Mesodermal cell (in vitro differentiated cells): ENCODE data around the gene STS.
"Not testable (repeated sequence)": the region's sequence is repeated elsewhere in the genome, so short reads cannot be mapped to it uniquely, and the experiment has no call there.

Source experiments
- H3K27ac ChIP-seq: 2 replicates; pipeline ENCODE4 v1.7.0; 2013; ENCODE audit warnings: mild to moderate bottlenecking, low read depth, low read length, moderate library complexity; ENCODE audit not compliant: severe bottlenecking
- H3K36me3 ChIP-seq: 2 replicates; pipeline ENCODE4 v1.7.1; 2013; ENCODE audit warnings: mild to moderate bottlenecking, low read length, moderate library complexity; ENCODE audit not compliant: control insufficient read depth, insufficient read depth
- H3K4me1 ChIP-seq: one replicate; pipeline ENCODE4 v1.7.1; 2013; ENCODE audit warnings: mild to moderate bottlenecking, low read length; ENCODE audit not compliant: insufficient read depth, control insufficient read depth, poor library complexity, severe bottlenecking
- H3K4me3 ChIP-seq: 2 replicates; pipeline ENCODE4 v1.7.0; 2013; ENCODE audit warnings: low read length, control low read depth, mild to moderate bottlenecking; ENCODE audit not compliant: insufficient read depth, poor library complexity, severe bottlenecking; ENCODE audit errors: extremely low read depth
- H3K9me3 ChIP-seq: 2 replicates; pipeline ENCODE4 v1.7.1; 2013; ENCODE audit warnings: mild to moderate bottlenecking, low read length, moderate library complexity; ENCODE audit not compliant: control insufficient read depth
- WGBS, 2 experiments: methylation state at CpG; one replicate each; pipeline ENCODE4 v1.1.5; 2013; ENCODE audit warnings: missing lambda C conversion rate in 2 of 2; ENCODE audit not compliant: insufficient coverage in 2 of 2; 5-methylcytosine and 5-hydroxymethylcytosine counted together

Gene STS

DNA sequence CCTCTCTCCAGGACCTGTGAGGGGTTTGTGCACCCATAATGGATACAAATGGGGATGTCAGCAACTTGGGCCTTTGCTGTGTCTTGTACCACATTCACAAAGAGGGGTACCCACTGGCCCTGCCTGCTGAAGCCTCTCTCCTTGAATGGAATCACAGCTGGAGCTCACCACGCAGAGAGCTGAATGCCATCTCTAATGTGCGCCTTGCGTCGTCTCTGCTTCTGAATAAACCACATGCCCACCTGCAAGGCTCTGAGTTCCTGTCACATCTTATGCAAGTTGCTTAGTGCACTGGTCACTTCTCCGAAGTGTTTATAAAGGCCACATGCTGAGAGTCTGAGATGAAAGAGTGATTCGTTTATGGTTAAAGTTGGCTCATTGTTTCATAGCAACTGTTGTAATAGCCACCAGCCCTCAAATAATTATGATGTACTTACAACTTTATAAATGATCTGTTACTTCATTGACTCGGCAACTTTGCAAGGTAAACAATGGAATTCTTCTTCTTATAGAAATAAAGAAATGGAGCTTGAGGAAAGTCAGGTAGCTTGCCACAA lies 6.6 kb downstream of the STS start:
- H3K4me3 ChIP-seq = no peak overlapping the region
- 58% methylated on average over 4 of the region's 7 CpGs; no CpG with 5 or more reads in 1 of the 2 experiments for WGBS, 2 experiments
- H3K27ac ChIP-seq = no peak overlapping the region
- H3K4me1 ChIP-seq = no peaks in the 10 kb centered on the region
- H3K36me3 ChIP-seq = no peaks in the 10 kb centered on the region
- no peaks in the 10 kb centered on the region for H3K9me3 ChIP-seq

DNA sequence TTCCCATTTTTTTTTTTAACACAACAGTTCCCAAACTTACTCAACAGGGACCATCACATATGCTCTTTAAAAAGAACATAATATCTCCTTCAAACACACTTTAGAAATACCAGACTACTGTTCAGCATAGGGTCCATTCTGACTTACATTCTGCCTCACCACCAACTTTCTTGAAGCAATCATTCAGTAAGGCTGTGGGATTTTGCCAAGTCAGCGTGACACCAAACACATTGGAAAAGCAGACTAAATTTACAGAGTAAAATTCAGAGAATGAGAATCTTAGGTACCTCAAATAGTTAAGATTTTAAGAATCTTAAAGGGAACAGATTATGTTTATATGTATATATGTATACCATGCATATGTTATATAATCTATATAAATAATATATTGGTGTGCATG lies 7.7 kb downstream of the STS start:
- no peaks in the 10 kb centered on the region for H3K4me1 ChIP-seq
- WGBS, 2 experiments = no CpG with 5 or more reads among the region's 1 CpG
- no peaks in the 10 kb centered on the region for H3K36me3 ChIP-seq
- no peak overlapping the region for H3K4me3 ChIP-seq
- no peak overlapping the region for H3K27ac ChIP-seq
- H3K9me3 ChIP-seq = no peaks in the 10 kb centered on the region

DNA sequence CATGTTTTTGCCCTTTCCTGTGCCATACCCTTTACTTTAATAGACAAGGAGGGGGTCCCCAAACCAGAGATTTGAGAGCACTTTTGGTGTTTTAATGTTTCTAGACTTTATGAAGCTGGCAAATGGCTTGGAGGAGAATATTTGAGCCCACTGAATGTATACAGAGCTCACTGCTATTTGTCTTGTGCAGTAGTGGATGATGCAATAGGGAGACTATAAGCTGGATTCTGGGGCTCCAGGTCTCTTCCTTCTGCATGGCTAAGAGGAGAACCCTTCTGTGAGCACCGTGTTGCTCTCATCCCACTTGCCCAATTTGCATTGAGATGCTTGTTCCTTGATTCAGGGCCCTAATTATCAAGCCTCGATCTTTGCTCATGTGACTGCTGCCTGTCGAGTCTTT lies 9.4 kb downstream of the STS start:
- WGBS, 2 experiments = 60 to 93% methylated on average over 1 to 2 of the region's 3 CpGs

DNA sequence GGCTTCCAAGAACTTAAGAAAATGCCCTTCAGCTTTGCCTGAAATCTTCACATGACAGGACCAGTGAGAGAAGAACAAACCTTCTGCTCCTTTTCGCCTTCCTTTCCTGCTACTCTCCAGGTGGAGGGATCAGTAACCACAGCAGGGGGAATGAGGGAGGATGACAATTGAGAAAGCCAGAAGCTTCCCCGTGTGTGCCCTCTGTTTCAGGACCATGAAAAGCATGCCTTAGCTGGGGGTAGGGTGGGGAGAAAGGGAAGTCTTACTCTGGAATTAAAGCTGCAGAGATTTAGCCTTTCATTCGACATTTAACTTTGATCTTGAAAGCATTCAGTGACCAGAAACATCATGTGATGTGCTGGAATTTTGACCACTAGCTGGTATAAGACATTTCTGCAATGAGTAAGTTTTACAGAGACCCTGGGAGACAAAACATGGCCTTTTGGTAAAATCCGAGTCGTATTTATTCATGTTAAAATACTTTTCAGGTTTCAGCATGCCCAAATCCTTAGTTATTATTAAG lies 11.0 kb downstream of the STS start:
- Histone ChIP-seq H3K9me3 (no peaks in the 10 kb centered on the region), H3K4me3 (no peak overlapping the region), H3K4me1 (no peaks in the 10 kb centered on the region), H3K36me3 (no peaks in the 10 kb centered on the region), H3K27ac (no peak overlapping the region)
- 40% methylated on average over 1 of the region's 5 CpGs; no CpG with 5 or more reads in 1 of the 2 experiments for WGBS, 2 experiments

More for the DNA sequence above, 9.4 kb downstream of the STS start:
- Histone ChIP-seq H3K36me3 (no peaks in the 10 kb centered on the region), H3K9me3 (no peaks in the 10 kb centered on the region), H3K27ac (no peak overlapping the region), H3K4me3 (no peak overlapping the region), H3K4me1 (no peaks in the 10 kb centered on the region)

DNA sequence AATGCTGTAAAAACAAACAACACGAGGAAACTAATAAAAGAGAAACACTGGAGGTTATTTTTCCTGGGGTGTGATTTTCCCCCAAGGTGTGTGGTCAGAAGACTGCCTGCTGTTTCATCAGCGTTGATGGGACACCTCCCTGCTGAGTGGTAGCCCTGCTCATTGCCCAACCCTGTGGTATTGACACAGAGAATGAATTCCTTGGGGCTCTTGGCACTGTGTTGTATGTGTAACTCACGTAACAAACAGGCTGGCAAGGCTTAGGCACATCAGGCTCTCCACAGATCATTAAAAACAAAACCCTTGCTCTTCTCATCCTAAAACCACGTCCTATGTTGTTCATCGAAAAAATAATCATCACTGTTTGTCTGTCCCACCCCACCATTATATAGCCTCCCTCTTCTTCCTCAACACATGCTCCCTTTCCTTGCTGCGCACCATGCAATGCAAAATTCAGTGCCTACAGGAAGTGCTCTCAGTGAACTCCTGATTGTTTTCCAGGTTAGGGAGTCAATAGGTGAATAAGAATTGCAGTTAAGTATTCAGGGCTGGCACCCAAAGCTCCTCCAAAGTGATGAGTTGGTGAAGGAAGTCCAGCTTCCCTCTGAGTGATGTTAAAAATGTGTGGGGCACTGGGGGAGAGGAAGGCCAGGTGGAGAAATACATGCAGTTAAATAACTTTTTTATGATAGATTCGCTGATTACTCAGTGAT lies 11.8 kb downstream of the STS start:
- Histone ChIP-seq H3K27ac (no peak overlapping the region), H3K4me1 (no peaks in the 10 kb centered on the region), H3K36me3 (no peaks in the 10 kb centered on the region), H3K9me3 (no peaks in the 10 kb centered on the region), H3K4me3 (no peak overlapping the region)
- WGBS, 2 experiments = 58 to 88% methylated on average over 2 to 3 of the region's 7 CpGs

DNA sequence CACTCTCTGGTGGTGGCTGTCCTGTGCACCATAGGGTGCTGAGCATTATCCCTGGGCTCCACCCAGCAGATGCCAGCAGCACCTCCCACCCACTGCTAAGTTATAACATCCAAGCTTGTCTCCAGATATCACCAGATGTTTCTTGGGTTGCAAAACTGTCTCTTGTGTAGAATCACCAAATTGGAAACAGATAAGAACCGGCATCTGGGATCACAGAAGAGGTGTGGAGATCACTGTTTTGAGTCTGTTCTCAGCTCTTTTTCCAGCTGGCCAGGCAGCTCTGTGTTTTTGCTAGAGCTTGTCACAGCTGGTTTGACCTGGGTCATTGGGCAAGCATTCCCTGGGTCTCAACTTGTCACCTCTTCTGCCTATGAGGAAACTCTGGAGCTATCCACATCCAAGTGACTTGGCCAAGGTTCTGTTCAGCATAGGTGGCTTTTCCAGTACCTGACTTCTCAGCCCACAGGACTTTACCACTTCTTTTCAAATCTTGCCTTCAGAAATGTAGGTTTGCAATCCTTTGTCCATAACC lies 15.7 kb downstream of the STS start:
- Histone ChIP-seq H3K4me1 (no peaks in the 10 kb centered on the region), H3K36me3 (no peaks in the 10 kb centered on the region), H3K4me3 (no peak overlapping the region), H3K27ac (no peak overlapping the region), H3K9me3 (no peaks in the 10 kb centered on the region)
- 80% methylated on average over 1 of the region's 1 CpG; no CpG with 5 or more reads in 1 of the 2 experiments for WGBS, 2 experiments

DNA sequence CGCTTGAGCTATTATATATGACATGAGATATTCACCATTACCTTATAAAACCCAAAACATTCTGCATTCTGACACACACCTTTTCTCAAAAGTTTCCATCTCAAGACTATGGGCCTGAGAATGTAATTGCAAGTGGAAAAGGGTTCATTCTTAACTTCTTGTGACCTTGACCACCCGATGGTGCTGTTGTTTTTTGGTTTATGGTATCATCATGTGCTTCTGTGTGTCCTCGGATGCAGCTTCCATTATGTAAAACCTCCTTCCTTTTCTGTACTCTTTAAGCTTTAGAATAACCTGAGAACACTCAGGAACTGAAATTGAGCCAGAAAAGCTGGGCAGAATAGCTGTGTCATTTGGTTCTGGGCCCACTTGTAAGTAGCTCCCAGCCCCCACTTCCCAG lies 16.7 kb downstream of the STS start:
- H3K36me3 ChIP-seq = no peaks in the 10 kb centered on the region
- no peaks in the 10 kb centered on the region for H3K4me1 ChIP-seq
- H3K27ac ChIP-seq = no peak overlapping the region
- WGBS, 2 experiments = no CpG with 5 or more reads among the region's 3 CpGs
- H3K9me3 ChIP-seq = no peaks in the 10 kb centered on the region
- no peak overlapping the region for H3K4me3 ChIP-seq

DNA sequence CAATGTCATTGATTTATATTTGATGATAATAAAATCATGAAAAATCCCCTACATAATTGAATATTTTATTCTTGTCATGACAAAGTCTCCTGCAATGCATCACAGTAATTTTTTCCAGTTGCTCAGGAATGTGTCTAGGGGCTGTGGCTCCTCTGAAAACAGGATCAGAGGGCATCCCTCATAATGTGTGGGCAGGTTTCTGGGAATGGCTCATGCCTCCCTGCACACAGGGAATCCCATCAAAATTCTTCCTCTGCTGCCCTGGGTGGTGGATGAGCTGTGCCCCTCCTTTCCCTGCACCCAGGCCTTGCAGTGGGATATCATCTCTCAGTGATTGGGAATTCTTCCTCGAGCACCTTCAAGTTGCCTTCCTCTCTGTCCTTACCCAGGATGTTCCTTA lies 20.9 kb downstream of the STS start:
- Histone ChIP-seq H3K4me3 (no peak overlapping the region), H3K27ac (no peak overlapping the region), H3K36me3 (no peaks in the 10 kb centered on the region), H3K4me1 (no peaks in the 10 kb centered on the region), H3K9me3 (no peaks in the 10 kb centered on the region)
- 83 to 100% methylated on average over 1 of the region's 1 CpG for WGBS, 2 experiments

DNA sequence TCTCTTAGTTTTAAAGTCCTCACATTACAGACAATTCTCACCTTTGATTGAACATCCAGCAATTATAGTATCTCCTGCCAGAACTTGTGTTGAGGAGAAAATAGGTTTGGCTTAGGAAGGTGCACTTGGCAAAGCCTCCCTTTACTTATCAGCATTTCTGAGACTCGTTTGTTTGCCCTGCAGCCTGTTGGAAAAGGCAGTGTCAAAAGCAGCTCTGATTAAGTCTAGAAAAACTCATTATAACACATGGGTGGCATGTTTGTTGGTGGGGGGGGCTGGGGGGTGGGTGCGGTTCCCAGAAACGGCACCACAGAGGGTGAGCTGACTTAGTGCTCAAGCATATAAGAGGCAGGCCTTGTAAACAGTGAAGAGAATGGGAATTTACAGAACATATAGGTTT lies 22.1 kb downstream of the STS start:
- Histone ChIP-seq H3K27ac (no peak overlapping the region), H3K36me3 (no peaks in the 10 kb centered on the region), H3K4me3 (no peak overlapping the region), H3K9me3 (no peaks in the 10 kb centered on the region), H3K4me1 (no peaks in the 10 kb centered on the region)
- no CpG with 5 or more reads among the region's 3 CpGs for WGBS, 2 experiments

DNA sequence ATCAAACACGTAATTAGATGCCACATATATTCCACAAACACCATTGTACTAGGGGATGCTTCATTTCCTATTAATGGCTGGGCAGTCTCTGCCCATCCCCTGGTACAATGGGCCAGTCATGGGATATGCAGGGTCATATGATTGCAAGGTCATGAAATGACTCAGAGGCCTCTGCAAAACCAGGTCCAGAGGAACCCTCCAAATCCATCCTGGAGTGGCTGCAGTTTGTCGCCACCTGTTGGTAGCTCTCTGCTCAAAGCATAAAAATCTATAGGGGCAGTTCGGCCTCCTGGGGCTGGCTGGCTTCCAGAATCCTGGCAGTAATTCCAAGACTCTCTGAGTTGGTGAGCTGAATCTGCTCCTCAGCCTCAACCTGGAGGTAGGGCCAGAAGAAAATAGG lies 23.4 kb downstream of the STS start:
- Histone ChIP-seq H3K4me3 (no peak overlapping the region), H3K36me3 (no peaks in the 10 kb centered on the region), H3K4me1 (no peaks in the 10 kb centered on the region), H3K27ac (no peak overlapping the region), H3K9me3 (no peaks in the 10 kb centered on the region)
- no CpG with 5 or more reads among the region's 3 CpGs for WGBS, 2 experiments

DNA sequence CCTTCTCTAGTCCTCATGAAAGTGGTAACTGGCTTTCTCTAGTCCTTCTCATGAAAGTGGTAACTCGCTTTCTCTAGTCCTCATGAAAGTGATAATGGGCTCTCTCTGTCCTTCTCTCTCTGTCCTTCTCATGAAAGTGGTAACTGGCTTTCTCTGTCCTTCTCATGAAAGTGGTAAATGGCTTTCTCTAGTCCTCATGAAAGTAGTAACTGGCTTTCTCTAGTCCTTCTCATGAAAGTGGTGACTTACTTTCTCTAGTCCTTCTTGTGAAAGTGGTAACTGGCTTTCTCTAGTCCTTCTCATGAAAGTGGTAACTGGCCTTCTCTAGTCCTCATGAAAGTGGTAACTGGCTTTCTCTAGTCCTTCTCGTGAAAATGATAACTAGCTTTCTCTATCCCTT lies 31.3 kb downstream of the STS start:
- not testable (repeated sequence) for H3K4me1 ChIP-seq, H3K9me3 ChIP-seq, H3K4me3 ChIP-seq, H3K36me3 ChIP-seq, H3K27ac ChIP-seq
- WGBS, 2 experiments = no CpG with 5 or more reads among the region's 2 CpGs
